CD14-positive monocyte (primary cell): ENCODE measurements around the gene POC5. TPM values are rescaled to one million over a fixed set of nuclear protein-coding genes. Genes with fewer than 3 reads are reported as not detected.

Experiments
- DNase-seq, 3 donors: peaks; one replicate each; pipeline ENCODE4 v3.0.0-alpha.2; 2011 to 2022
- H2AFZ ChIP-seq: 2 replicates; pipeline ENCODE4 v1.6.0; 2012; ENCODE audit warnings: mild to moderate bottlenecking, low read depth, low read length, inconsistent platforms; ENCODE audit not compliant: insufficient read depth, poor library complexity, severe bottlenecking
- H3K27ac ChIP-seq, 2 donors: 1 replicate in 1 of 2; 2 replicates in 1 of 2; pipeline ENCODE4 v1.5.1; 2012 to 2013; ENCODE audit warnings: low read length in 2 of 2, control low read depth in 1 of 2, inconsistent platforms in 1 of 2, low read depth in 1 of 2, mild to moderate bottlenecking in 1 of 2
- H3K27me3 ChIP-seq, 2 donors: one replicate each; pipeline versions ENCODE4 v1.6.0 to v1.6.1; 2011 to 2013; ENCODE audit warnings: low read length in 2 of 2; ENCODE audit not compliant: control insufficient read depth in 2 of 2, insufficient read depth in 2 of 2
- H3K36me3 ChIP-seq, 2 donors: replicated peaks in 1 of 2; 1 replicate in 1 of 2; 2 replicates in 1 of 2; pipeline versions ENCODE4 v1.5.1 to v1.6.1; 2012 to 2013; ENCODE audit warnings: low read length in 2 of 2, control low read depth in 1 of 2, inconsistent platforms in 1 of 2, mild to moderate bottlenecking in 1 of 2; ENCODE audit not compliant: insufficient read depth in 2 of 2, control insufficient read depth in 1 of 2
- H3K4me1 ChIP-seq, 2 donors: 1 replicate in 1 of 2; 2 replicates in 1 of 2; pipeline versions ENCODE4 v1.5.1 to v1.6.1; 2012 to 2013; ENCODE audit warnings: low read length in 2 of 2, control low read depth in 1 of 2, inconsistent platforms in 1 of 2, mild to moderate bottlenecking in 1 of 2, moderate library complexity in 1 of 2; ENCODE audit not compliant: insufficient read depth in 2 of 2, control insufficient read depth in 1 of 2
- H3K4me2 ChIP-seq: replicated peaks from 2 replicates; pipeline ENCODE3; 2012; ENCODE audit warnings: low read length, moderate library complexity, mild to moderate bottlenecking; ENCODE audit not compliant: poor library complexity, severe bottlenecking; ENCODE audit errors: extremely low read depth
- H3K4me3 ChIP-seq, 3 experiments: fragments of 200-600 bp in 1 of 3; sonication (generic) in 1 of 3; replicated peaks in 1 of 3; 1 replicate in 2 of 3; 2 replicates in 1 of 3; pipeline ENCODE4 v1.5.1; 2011 to 2013; ENCODE audit warnings: low read length in 3 of 3, mild to moderate bottlenecking in 3 of 3, control low read depth in 2 of 3, low read depth in 2 of 3, inconsistent platforms in 1 of 3, moderate library complexity in 1 of 3
- H3K79me2 ChIP-seq: 2 replicates; pipeline ENCODE4 v1.6.0; 2012; ENCODE audit warnings: mild to moderate bottlenecking, control low read depth, inconsistent platforms, low read length, moderate library complexity; ENCODE audit not compliant: insufficient read depth
- H3K9ac ChIP-seq: 2 replicates; pipeline ENCODE4 v1.6.0; 2017; ENCODE audit warnings: low read length, mild to moderate bottlenecking; ENCODE audit not compliant: insufficient read depth, poor library complexity, severe bottlenecking
- H3K9me3 ChIP-seq, 2 donors: replicated peaks in 1 of 2; 1 replicate in 1 of 2; 2 replicates in 1 of 2; pipeline versions ENCODE4 v1.5.1 to v1.6.1; 2012 to 2013; ENCODE audit warnings: low read length in 2 of 2, control low read depth in 1 of 2; ENCODE audit not compliant: control insufficient read depth in 1 of 2, insufficient read depth in 1 of 2
- H4K20me1 ChIP-seq: 2 replicates; pipeline ENCODE4 v1.6.0; 2012; ENCODE audit warnings: mild to moderate bottlenecking, low read length, control low read depth, moderate library complexity; ENCODE audit not compliant: insufficient read depth
- H3K27ac Mint-ChIP-seq, 7 donors: one replicate each; pipeline ENCODE4 v1.8.0; 2020; ENCODE audit warnings: mild to moderate bottlenecking in 7 of 7, mixed read lengths in 7 of 7, moderate library complexity in 6 of 7, inconsistent platforms in 2 of 7
- H3K27me3 Mint-ChIP-seq, 3 donors: one replicate each; pipeline ENCODE4 v1.8.0; 2021 to 2022; ENCODE audit warnings: low read depth in 3 of 3, mild to moderate bottlenecking in 3 of 3, mixed read lengths in 3 of 3, moderate library complexity in 3 of 3, inconsistent platforms in 1 of 3
- H3K36me3 Mint-ChIP-seq, 2 donors: one replicate each; pipeline ENCODE4 v1.8.0; 2020; ENCODE audit warnings: mixed read lengths in 2 of 2, inconsistent platforms in 1 of 2, mild to moderate bottlenecking in 1 of 2
- H3K4me1 Mint-ChIP-seq: one replicate; pipeline ENCODE4 v1.8.0; 2020; ENCODE audit warnings: mild to moderate bottlenecking, mixed read lengths
- H3K4me3 Mint-ChIP-seq, 2 donors: one replicate each; pipeline ENCODE4 v1.8.0; 2020; ENCODE audit warnings: mild to moderate bottlenecking in 2 of 2, mixed read lengths in 2 of 2, moderate library complexity in 1 of 2
- H3K9me3 Mint-ChIP-seq, 7 donors: one replicate each; pipeline ENCODE4 v1.8.0; 2020 to 2022; ENCODE audit warnings: mixed read lengths in 7 of 7, mild to moderate bottlenecking in 6 of 7, moderate library complexity in 6 of 7, inconsistent platforms in 2 of 7
- CTCF ChIP-seq: fragments of 200-600 bp; IDR thresholded peaks from one replicate; pipeline ENCODE4 v1.8.0; 2022; ENCODE audit warnings: antibody characterized with exemption, mild to moderate bottlenecking
- WGBS: methylation state at CpG from one replicate; pipeline ENCODE4 v1.1.5; 2013; ENCODE audit warnings: missing lambda C conversion rate; ENCODE audit not compliant: insufficient coverage; 5-methylcytosine and 5-hydroxymethylcytosine counted together
- intact Hi-C, 2 donors: fragments of 100-400 bp; cut with micrococcal nuclease; formaldehyde crosslinking; loops; one replicate each; pipeline versions ENCODE4 v1.15.0 to v1.15.1; 2023
- polyA plus RNA-seq, 3 donors: library from polyadenylated mRNA; depleted of rRNA in 1 of 3; unstranded in 2 of 3; stranded (reverse) in 1 of 3; fragments of 300-500 nt in 2 of 3; fragments of >200 nt in 1 of 3; fragmentation: Illumina TruSeq in 2 of 3; gene quantifications; 1 replicate in 2 of 3; 2 replicates in 1 of 3; pipeline ENCODE4 v1.2.3, GENCODE V29; 2012 to 2021

The POC5 gene
- polyA plus RNA-seq, 3 donors: 4.3 to 13.5 (median 5.5) TPM

- H2AFZ ChIP-seq: no peak overlapping the region
- no peak for TF ChIP-seq CTCF
- H3K27ac ChIP-seq: no peak overlapping the region
- Mint-ChIP-seq H3K27me3 (no peaks in the 10 kb centered on the region), H3K36me3 (peaks cover 61 to 73% of the 10 kb centered on the region in 2 donors), H3K4me3 (no peak overlapping the region), H3K4me1 (no peaks in the 10 kb centered on the region), H3K27ac (no peak overlapping the region), H3K9me3 (no peaks in the 10 kb centered on the region)
- no peak overlapping the region for H3K9ac ChIP-seq
- no peaks in the 10 kb centered on the region for H4K20me1 ChIP-seq
- no peak overlapping the region for H3K4me3 ChIP-seq
- intact Hi-C loops: no loop called here
- H3K27me3 ChIP-seq: no peaks in the 10 kb centered on the region
- DNase-seq: no peak
- H3K79me2 ChIP-seq: no peaks in the 10 kb centered on the region
- peaks cover 63 to 95% of the 10 kb centered on the region in 2 donors for H3K36me3 ChIP-seq
- H3K4me2 ChIP-seq: no peak overlapping the region
- no peaks in the 10 kb centered on the region for H3K4me1 ChIP-seq
- H3K9me3 ChIP-seq: no peaks in the 10 kb centered on the region
Measured at GRCh38 chr5:75686480-75686879, 30.8 kb downstream of the POC5 start.

GRCh38 chr5:75685141-75685540 lies 32.1 kb downstream of the POC5 start:
- no peaks in the 10 kb centered on the region for H4K20me1 ChIP-seq
- no peaks in the 10 kb centered on the region for H3K4me1 ChIP-seq
- DNase-seq: no peak
- no peaks in the 10 kb centered on the region for H3K4me1 Mint-ChIP-seq
- H3K27ac ChIP-seq: no peak overlapping the region
- H3K36me3 Mint-ChIP-seq: peaks cover 55 to 70% of the 10 kb centered on the region in 2 donors
- H3K9me3 Mint-ChIP-seq: no peaks in the 10 kb centered on the region
- no peaks in the 10 kb centered on the region for H3K79me2 ChIP-seq
- no peak overlapping the region for H3K4me2 ChIP-seq
- H3K27me3 Mint-ChIP-seq: no peaks in the 10 kb centered on the region
- no peaks in the 10 kb centered on the region for H3K9me3 ChIP-seq
- H3K4me3 Mint-ChIP-seq: no peak overlapping the region
- no peak overlapping the region for H3K9ac ChIP-seq
- 100% methylated on average over 5 of the region's 11 CpGs for WGBS
- peak overlapping the region in 1 of 7 donors; percentile 59 for H3K27ac Mint-ChIP-seq
- H3K27me3 ChIP-seq: no peaks in the 10 kb centered on the region
- no peak overlapping the region for H3K4me3 ChIP-seq
- H2AFZ ChIP-seq: no peak overlapping the region
- H3K36me3 ChIP-seq: peaks cover 51 to 81% of the 10 kb centered on the region in 2 donors
- intact Hi-C loops: no loop called here
- TF ChIP-seq CTCF: no peak
